Mesothelial cell of epicardium (in vitro differentiated cells): Measurements from ENCODE around the gene CALD1. TPM values are rescaled to one million over a fixed set of nuclear protein-coding genes. Genes with fewer than 3 reads are reported as not detected.

Experiments
- DNase-seq, 2 experiments: peaks; one replicate each; pipeline ENCODE4 v3.0.0; 2021; ENCODE audit warnings: low spot score in 2 of 2; ENCODE audit not compliant: unreplicated experiment in 2 of 2
- H3K27ac Mint-ChIP-seq: 2 replicates; pipeline ENCODE4 v1.8.0; 2021; ENCODE audit warnings: mixed read lengths
- H3K27me3 Mint-ChIP-seq: 2 replicates; pipeline ENCODE4 v1.8.0; 2021; ENCODE audit warnings: low read depth, mixed read lengths
- H3K36me3 Mint-ChIP-seq: 2 replicates; pipeline ENCODE4 v1.8.0; 2021; ENCODE audit warnings: mixed read lengths
- H3K4me1 Mint-ChIP-seq: 2 replicates; pipeline ENCODE4 v1.8.0; 2021; ENCODE audit warnings: mixed read lengths
- H3K4me3 Mint-ChIP-seq: 2 replicates; pipeline ENCODE4 v1.8.0; 2021; ENCODE audit warnings: mild to moderate bottlenecking, moderate library complexity, mixed read lengths
- H3K9me3 Mint-ChIP-seq: 2 replicates; pipeline ENCODE4 v1.8.0; 2021; ENCODE audit warnings: mixed read lengths
- CTCF ChIP-seq: fragments of 200-600 bp; sonication (generic); IDR thresholded peaks from one replicate; pipeline ENCODE4 v1.5.0; 2021; ENCODE audit warnings: antibody characterized with exemption; ENCODE audit not compliant: unreplicated experiment
- total RNA-seq: library from RNA; stranded (reverse); gene quantifications from 3 replicates; pipeline ENCODE4 v1.2.1, GENCODE V29; 2021

The CALD1 gene
- total RNA-seq, 1 donor from 2014 or later: 191 TPM

- H3K4me1 Mint-ChIP-seq: peaks cover 47% of the 10 kb centered on the region
- no peaks in the 10 kb centered on the region for H3K36me3 Mint-ChIP-seq
- no peak overlapping the region for H3K27ac Mint-ChIP-seq
- no peak for TF ChIP-seq CTCF
- DNase-seq: no peak
- no peak overlapping the region for H3K4me3 Mint-ChIP-seq
- H3K27me3 Mint-ChIP-seq: no peaks in the 10 kb centered on the region
- no peaks in the 10 kb centered on the region for H3K9me3 Mint-ChIP-seq
Observed at GRCh38 chr7:134783294-134784069, 4.0 kb downstream of the CALD1 start.

GRCh38 chr7:134784251-134785049 is 5.0 kb downstream of the CALD1 start:
- H3K9me3 Mint-ChIP-seq: no peaks in the 10 kb centered on the region
- peaks cover 41% of the 10 kb centered on the region for H3K4me1 Mint-ChIP-seq
- H3K27ac Mint-ChIP-seq: no peak overlapping the region
- no peak for DNase-seq
- H3K27me3 Mint-ChIP-seq: no peaks in the 10 kb centered on the region
- H3K4me3 Mint-ChIP-seq: no peak overlapping the region
- no peaks in the 10 kb centered on the region for H3K36me3 Mint-ChIP-seq
- no peak for TF ChIP-seq CTCF

- no peak for TF ChIP-seq CTCF
- DNase-seq: no peak
- Mint-ChIP-seq H3K27me3 (no peaks in the 10 kb centered on the region), H3K4me3 (no peak overlapping the region), H3K36me3 (no peaks in the 10 kb centered on the region), H3K4me1 (peaks cover 49% of the 10 kb centered on the region), H3K9me3 (no peaks in the 10 kb centered on the region), H3K27ac (no peak overlapping the region)
Observed at GRCh38 chr7:134785842-134786241, 6.4 kb downstream of the CALD1 start.

- peaks cover 10% of the 10 kb centered on the region for H3K36me3 Mint-ChIP-seq
- peaks cover 41% of the 10 kb centered on the region for H3K4me1 Mint-ChIP-seq
- H3K4me3 Mint-ChIP-seq: no peak overlapping the region
- DNase-seq: no peak
- no peaks in the 10 kb centered on the region for H3K27me3 Mint-ChIP-seq
- no peak for TF ChIP-seq CTCF
- H3K27ac Mint-ChIP-seq: peak overlapping the region; percentile 15
- no peaks in the 10 kb centered on the region for H3K9me3 Mint-ChIP-seq
Observed at GRCh38 chr7:134787064-134787463, 7.6 kb downstream of the CALD1 start.

- no peak for TF ChIP-seq CTCF
- Mint-ChIP-seq H3K9me3 (peaks cover under 1% of the 10 kb centered on the region), H3K4me1 (peaks cover 34% of the 10 kb centered on the region), H3K27ac (peak overlapping the region; percentile 15), H3K4me3 (no peak overlapping the region), H3K27me3 (no peaks in the 10 kb centered on the region), H3K36me3 (peaks cover 11% of the 10 kb centered on the region)
- no peak for DNase-seq
Observed at GRCh38 chr7:134787720-134788119, 8.3 kb downstream of the CALD1 start.
